NCI-H1105 (cell line): ENCODE results near the gene PDE3A.

Experiments
- DNase-seq: peaks from one replicate; lab custom pipeline; 2025; lab: John Stamatoyannopoulos, UW

PDE3A gene

GRCh38 chr12:20424841-20425240, 56.5 kb downstream of the PDE3A start:
- no peak for DNase-seq

GRCh38 chr12:20426191-20426590, 57.9 kb downstream of the PDE3A start:
- no peak for DNase-seq

GRCh38 chr12:20426957-20427356, 58.6 kb downstream of the PDE3A start:
- no peak for DNase-seq

- no peak for DNase-seq
Measured at GRCh38 chr12:20429852-20430251, 61.5 kb downstream of the PDE3A start.

- no peak for DNase-seq
Measured at GRCh38 chr12:20432290-20432689, 64.0 kb downstream of the PDE3A start.

- DNase-seq: no peak
Measured at GRCh38 chr12:20434996-20435395, 66.7 kb downstream of the PDE3A start.

GRCh38 chr12:20436316-20436715, 68.0 kb downstream of the PDE3A start:
- DNase-seq: no peak

- DNase-seq: no peak
Measured at GRCh38 chr12:20438299-20438779, 70.0 kb downstream of the PDE3A start.

GRCh38 chr12:20439626-20440025, 71.3 kb downstream of the PDE3A start:
- no peak for DNase-seq

GRCh38 chr12:20440408-20440807, 72.1 kb downstream of the PDE3A start:
- DNase-seq: no peak

- DNase-seq: no peak
Measured at GRCh38 chr12:20442322-20442721, 74.0 kb downstream of the PDE3A start.

GRCh38 chr12:20443255-20443654, 74.9 kb downstream of the PDE3A start:
- DNase-seq: no peak

- DNase-seq: no peak
Measured at GRCh38 chr12:20443792-20444191, 75.5 kb downstream of the PDE3A start.

- DNase-seq: no peak
Measured at GRCh38 chr12:20444595-20445170, 76.3 kb downstream of the PDE3A start.

- DNase-seq: no peak
Measured at GRCh38 chr12:20445687-20446086, 77.3 kb downstream of the PDE3A start.

- no peak for DNase-seq
Measured at GRCh38 chr12:20446836-20447235, 78.5 kb downstream of the PDE3A start.

GRCh38 chr12:20448781-20449180, 80.4 kb downstream of the PDE3A start:
- no peak for DNase-seq

GRCh38 chr12:20450591-20451180, 82.3 kb downstream of the PDE3A start:
- DNase-seq: no peak

- no peak for DNase-seq
Measured at GRCh38 chr12:20451761-20452160, 83.4 kb downstream of the PDE3A start.

- no peak for DNase-seq
Measured at GRCh38 chr12:20452496-20453010, 84.2 kb downstream of the PDE3A start.

- DNase-seq: no peak
Measured at GRCh38 chr12:20453756-20454310, 85.5 kb downstream of the PDE3A start.

GRCh38 chr12:20455001-20455706, 86.8 kb downstream of the PDE3A start:
- no peak for DNase-seq

GRCh38 chr12:20457582-20457981, 89.2 kb downstream of the PDE3A start:
- no peak for DNase-seq
